WERI-Rb-1 (cell line): ENCODE results near the gene LYG1.

ENCODE experiments used
- DNase-seq: peaks from one replicate; pipeline ENCODE4 v3.0.0-alpha.2; 2020
- H3K27ac ChIP-seq: fragments of 250-450 bp; sonication (Bioruptor Pico); 2 replicates; pipeline ENCODE4 v1.5.1; 2020; ENCODE audit warnings: mild to moderate bottlenecking, moderate library complexity
- H3K27me3 ChIP-seq: fragments of 250-450 bp; sonication (Bioruptor Pico); 2 replicates; pipeline ENCODE4 v1.5.1; 2021; ENCODE audit warnings: mild to moderate bottlenecking, low read depth, moderate library complexity; ENCODE audit not compliant: insufficient read depth, severe bottlenecking
- H3K36me3 ChIP-seq: fragments of 250-450 bp; sonication (Bioruptor Pico); 2 replicates; pipeline ENCODE4 v1.5.1; 2020; ENCODE audit warnings: mild to moderate bottlenecking, moderate library complexity
- H3K4me3 ChIP-seq: 2 replicates; pipeline ENCODE4 v1.5.1; 2011; ENCODE audit warnings: low read depth, mild to moderate bottlenecking, control low read depth, low read length
- H3K9me3 ChIP-seq: fragments of 250-450 bp; sonication (Bioruptor Pico); 2 replicates; pipeline ENCODE4 v1.5.1; 2021; ENCODE audit warnings: mild to moderate bottlenecking, moderate library complexity; ENCODE audit not compliant: severe bottlenecking
- TF ChIP-seq, protein P1 (sequence below): IDR thresholded peaks from 2 replicates; pipeline ENCODE4 v1.5.1; 2011; ENCODE audit warnings: low read depth, mild to moderate bottlenecking, control low read depth, inconsistent platforms, low read length

LYG1 gene

DNA sequence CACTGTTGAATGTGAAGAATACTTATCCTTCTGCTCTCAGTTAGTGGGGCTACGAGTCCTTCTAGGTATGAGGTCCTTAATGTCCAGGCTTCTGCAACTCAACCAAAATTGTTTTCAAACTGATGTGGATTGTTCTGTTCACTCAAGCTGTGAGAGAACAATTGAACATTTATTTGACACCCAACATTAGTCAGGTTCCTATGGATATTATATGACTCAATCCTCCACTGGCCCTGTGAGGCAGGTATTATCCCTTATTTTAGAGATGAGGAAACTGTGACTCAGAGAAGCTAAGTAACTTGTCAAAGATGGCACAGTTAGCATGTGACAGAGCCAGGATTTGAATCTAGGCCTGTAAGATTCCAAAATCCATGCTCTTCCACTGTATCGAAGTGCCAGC, 44.3 kb downstream of the LYG1 start:
- no peak overlapping the region for H3K4me3 ChIP-seq
- H3K27ac ChIP-seq, result no peak overlapping the region
- no peaks in the 10 kb centered on the region for H3K9me3 ChIP-seq
- H3K27me3 ChIP-seq, result no peaks in the 10 kb centered on the region
- no peaks in the 10 kb centered on the region for H3K36me3 ChIP-seq
- TF ChIP-seq, protein P1, sequence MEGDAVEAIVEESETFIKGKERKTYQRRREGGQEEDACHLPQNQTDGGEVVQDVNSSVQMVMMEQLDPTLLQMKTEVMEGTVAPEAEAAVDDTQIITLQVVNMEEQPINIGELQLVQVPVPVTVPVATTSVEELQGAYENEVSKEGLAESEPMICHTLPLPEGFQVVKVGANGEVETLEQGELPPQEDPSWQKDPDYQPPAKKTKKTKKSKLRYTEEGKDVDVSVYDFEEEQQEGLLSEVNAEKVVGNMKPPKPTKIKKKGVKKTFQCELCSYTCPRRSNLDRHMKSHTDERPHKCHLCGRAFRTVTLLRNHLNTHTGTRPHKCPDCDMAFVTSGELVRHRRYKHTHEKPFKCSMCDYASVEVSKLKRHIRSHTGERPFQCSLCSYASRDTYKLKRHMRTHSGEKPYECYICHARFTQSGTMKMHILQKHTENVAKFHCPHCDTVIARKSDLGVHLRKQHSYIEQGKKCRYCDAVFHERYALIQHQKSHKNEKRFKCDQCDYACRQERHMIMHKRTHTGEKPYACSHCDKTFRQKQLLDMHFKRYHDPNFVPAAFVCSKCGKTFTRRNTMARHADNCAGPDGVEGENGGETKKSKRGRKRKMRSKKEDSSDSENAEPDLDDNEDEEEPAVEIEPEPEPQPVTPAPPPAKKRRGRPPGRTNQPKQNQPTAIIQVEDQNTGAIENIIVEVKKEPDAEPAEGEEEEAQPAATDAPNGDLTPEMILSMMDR, result no peak
- DNase-seq, result no peak

DNA sequence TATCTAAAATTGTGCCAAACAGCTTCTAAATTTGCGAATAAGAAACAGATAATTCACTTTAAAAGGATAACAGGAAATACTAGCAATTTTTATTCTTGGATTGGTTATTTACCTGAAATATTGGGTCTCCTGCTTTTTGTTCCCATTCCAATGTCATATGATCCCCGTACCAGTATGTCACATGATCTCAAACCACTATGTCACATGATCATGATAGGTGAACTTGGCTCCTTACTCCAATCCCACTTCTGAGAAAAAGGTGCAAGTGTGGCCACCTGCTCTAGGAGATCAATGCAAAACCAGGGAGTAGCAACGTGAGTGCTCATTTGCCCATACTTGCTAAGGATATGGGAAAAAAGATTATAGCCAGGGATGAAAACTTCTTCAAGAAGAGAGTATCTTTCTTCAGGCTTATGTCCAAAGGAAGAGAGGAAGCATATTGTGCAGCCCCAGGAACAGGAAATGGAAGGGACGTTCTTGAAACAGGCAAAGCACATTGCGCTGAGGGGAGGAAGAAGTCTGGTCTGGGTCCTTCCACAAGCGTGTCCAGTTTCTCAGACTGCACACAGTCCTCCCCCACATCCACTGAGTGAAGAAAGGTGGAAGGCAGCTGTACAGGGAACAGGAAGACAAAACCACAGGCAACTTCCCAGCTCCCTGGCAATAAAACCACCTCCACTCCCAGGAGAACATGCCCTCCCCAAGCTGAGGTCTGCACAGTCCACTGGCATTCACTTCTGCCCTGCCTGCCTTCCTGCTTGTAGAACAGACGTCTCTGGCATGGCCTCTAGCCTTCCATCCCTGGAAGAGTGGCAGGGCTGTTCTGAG, 45.3 kb downstream of the LYG1 start, which contains the start of gene LYG2:
Gene LYG2, minus strand, starts transcription at position 176 of the 828 bp plus-strand sequence. CDS start 1,406 bp downstream, outside the sequence.
- Histone ChIP-seq H3K4me3 (no peak within 1 kb of the TSS), H3K27me3 (no peaks in the 10 kb centered on the region), H3K36me3 (no peaks in the 10 kb centered on the region), H3K27ac (no peak within 1 kb of the TSS), H3K9me3 (no peaks in the 10 kb centered on the region)
- TF ChIP-seq, protein P1, result no peak
- no peak for DNase-seq

DNA sequence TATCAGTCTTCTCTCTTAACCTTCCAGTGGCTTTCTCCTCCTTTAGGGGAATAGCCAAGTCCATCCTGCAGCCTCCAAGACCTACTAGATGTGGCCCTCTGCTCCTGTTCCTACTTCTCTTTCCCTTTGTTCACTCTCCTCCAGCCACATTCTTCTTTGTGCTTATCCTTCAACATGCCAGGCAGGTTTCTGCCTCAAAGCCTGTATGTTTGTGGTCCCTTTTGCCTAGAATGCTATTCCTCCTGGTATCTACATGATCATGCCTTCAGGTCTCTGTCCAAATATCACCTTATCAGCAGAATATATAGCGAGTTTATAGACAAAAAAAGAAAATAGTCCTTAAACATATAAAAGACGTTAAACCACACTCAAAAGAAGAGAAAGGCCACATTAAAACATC, 51.0 kb downstream of the LYG1 start:
- Histone ChIP-seq H3K4me3 (no peak overlapping the region), H3K27ac (no peak overlapping the region), H3K27me3 (no peaks in the 10 kb centered on the region), H3K36me3 (no peaks in the 10 kb centered on the region), H3K9me3 (no peaks in the 10 kb centered on the region)
- DNase-seq, result no peak
- TF ChIP-seq, protein P1, result no peak

DNA sequence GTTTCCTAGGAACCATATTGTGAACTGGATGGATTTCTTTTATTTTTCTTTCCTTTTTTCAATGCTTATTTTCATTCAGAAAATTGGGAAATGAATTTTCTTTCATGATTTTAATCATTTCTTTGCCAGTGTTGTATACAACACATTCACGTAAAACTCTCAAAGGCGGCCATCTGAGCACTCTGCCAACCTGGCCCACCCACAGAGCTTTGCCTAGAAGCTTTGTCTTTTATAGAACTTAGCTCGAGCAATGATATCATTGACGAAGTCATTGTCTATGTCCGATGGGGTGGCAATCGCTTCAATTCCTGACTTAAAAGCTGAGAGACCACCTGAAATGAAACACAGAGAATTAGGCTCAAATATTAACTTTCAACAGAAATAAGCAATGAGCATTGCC, 58.8 kb downstream of the LYG1 start:
- Histone ChIP-seq H3K36me3 (no peaks in the 10 kb centered on the region), H3K9me3 (peaks cover 2% of the 10 kb centered on the region), H3K27me3 (no peaks in the 10 kb centered on the region), H3K27ac (no peak overlapping the region), H3K4me3 (no peak overlapping the region)
- no peak for DNase-seq
- TF ChIP-seq, protein P1, result no peak

DNA sequence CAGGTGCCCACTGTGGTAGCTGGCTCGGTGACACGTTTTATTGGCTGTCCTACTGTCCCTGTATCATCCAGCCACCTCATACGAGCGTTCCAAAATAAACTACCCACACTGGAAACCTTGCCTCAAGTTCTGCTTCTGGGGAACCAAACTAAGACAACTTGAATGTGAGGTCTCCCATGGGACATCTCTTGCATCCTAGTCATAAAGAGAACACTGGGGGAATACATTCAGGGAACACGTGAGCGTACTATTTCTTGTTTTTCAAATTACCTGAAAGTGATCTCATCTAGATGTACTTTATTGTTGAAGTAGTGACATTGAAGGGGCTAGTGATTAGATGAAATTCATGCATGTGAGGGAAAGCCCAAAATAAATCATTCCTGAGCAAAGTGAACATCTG, 60.6 kb downstream of the LYG1 start:
- Histone ChIP-seq H3K9me3 (peaks cover 2% of the 10 kb centered on the region), H3K27me3 (no peaks in the 10 kb centered on the region), H3K27ac (no peak overlapping the region), H3K4me3 (no peak overlapping the region), H3K36me3 (no peaks in the 10 kb centered on the region)
- DNase-seq, result no peak
- TF ChIP-seq, protein P1, result no peak

DNA sequence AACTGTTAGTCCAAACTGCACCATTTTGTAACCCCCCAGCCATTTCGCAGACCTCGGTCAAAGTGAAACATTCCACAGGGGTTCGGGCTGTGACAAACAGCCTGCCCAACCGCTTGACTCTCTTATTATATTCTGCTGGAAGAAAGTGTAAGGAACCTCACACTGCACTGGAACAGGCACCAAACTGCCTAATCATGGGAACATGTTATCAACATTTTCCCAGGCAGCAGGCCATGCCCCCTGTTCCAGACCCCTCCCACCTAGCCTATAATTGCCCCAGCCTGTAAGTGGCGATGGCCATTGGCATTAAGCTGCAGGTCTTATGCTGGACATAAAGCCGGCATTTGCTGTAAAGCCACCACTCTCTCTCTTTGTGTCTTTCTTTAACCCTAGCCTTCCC, 62.4 kb downstream of the LYG1 start:
- Histone ChIP-seq H3K9me3 (peaks cover 2% of the 10 kb centered on the region), H3K36me3 (no peaks in the 10 kb centered on the region), H3K27me3 (no peaks in the 10 kb centered on the region), H3K4me3 (no peak overlapping the region), H3K27ac (no peak overlapping the region)
- TF ChIP-seq, protein P1, result no peak
- DNase-seq, result no peak
